HepG2 (cell line): ENCODE results near the gene RPL31. TPM values are rescaled to one million over a fixed set of nuclear protein-coding genes. Genes with fewer than 3 reads are reported as not detected.

Experiments
- CHD2 ChIP-seq: IDR thresholded peaks from 2 replicates; pipeline ENCODE4 v1.6.1; 2011; ENCODE audit warnings: low read depth, low read length, improper control_type of control experiment
- GABPB1 ChIP-seq: IDR thresholded peaks from 2 replicates; pipeline ENCODE4 v1.6.1; 2016; ENCODE audit warnings: mild to moderate bottlenecking, missing genetic modification reagents, moderate library complexity, missing compliant biosample characterization
- KDM1A ChIP-seq: IDR thresholded peaks from 2 replicates; pipeline ENCODE4 v1.6.1; 2016; ENCODE audit warnings: missing compliant biosample characterization
- MATR3 ChIP-seq: sonication (generic); formaldehyde crosslinking; IDR thresholded peaks from 2 replicates; pipeline ENCODE4 v1.4.0; 2020; ENCODE audit warnings: missing genetic modification reagents
- NCOR1 ChIP-seq: fragments of 200-600 bp; sonication (generic); IDR thresholded peaks from 2 replicates; pipeline ENCODE4 v1.7.0; 2017; ENCODE audit warnings: antibody characterized with exemption, low read length, borderline replicate concordance
- NFYC ChIP-seq: IDR thresholded peaks from 2 replicates; pipeline ENCODE4 v1.6.1; 2016; ENCODE audit warnings: missing genetic modification reagents, missing compliant biosample characterization
- PAWR ChIP-seq: sonication (generic); formaldehyde crosslinking; IDR thresholded peaks from 2 replicates; pipeline ENCODE4 v1.4.0; 2020; ENCODE audit warnings: missing genetic modification reagents, mild to moderate bottlenecking, borderline replicate concordance
- RBFOX2 ChIP-seq: fragments of 200-400 bp; formaldehyde crosslinking; IDR thresholded peaks from 2 replicates; pipeline ENCODE4 v1.6.1; 2017; ENCODE audit warnings: low read depth, mild to moderate bottlenecking, low read length
- RBM39 ChIP-seq: fragments of 200-400 bp; formaldehyde crosslinking; IDR thresholded peaks from one replicate; pipeline ENCODE4 v1.6.1; 2018; ENCODE audit warnings: antibody characterized with exemption, mild to moderate bottlenecking, low read depth, low read length; ENCODE audit not compliant: poor library complexity, severe bottlenecking
- RFXAP ChIP-seq: sonication (generic); formaldehyde crosslinking; IDR thresholded peaks from 2 replicates; pipeline ENCODE4 v1.4.0; 2020; ENCODE audit warnings: missing genetic modification reagents, borderline replicate concordance
- SETDB1 ChIP-seq: sonication (generic); formaldehyde crosslinking; IDR thresholded peaks from 2 replicates; pipeline ENCODE4 v1.5.1; 2020; ENCODE audit warnings: missing genetic modification reagents, mild to moderate bottlenecking, borderline replicate concordance
- U2AF2 ChIP-seq: fragments of 200-400 bp; formaldehyde crosslinking; IDR thresholded peaks from 2 replicates; pipeline ENCODE4 v1.6.1; 2017; ENCODE audit warnings: low read depth, mild to moderate bottlenecking, low read length
- ZFP1 ChIP-seq: IDR thresholded peaks from 2 replicates; pipeline ENCODE4 v1.6.1; 2016
- ZNF614 ChIP-seq: IDR thresholded peaks from 2 replicates; pipeline ENCODE4 v1.6.1; 2018; ENCODE audit warnings: missing biosample characterization, missing genetic modification reagents, inconsistent platforms, borderline replicate concordance
- polyA plus RNA-seq, 8 experiments: library from polyadenylated mRNA; depleted of rRNA in 3 of 8; stranded (reverse) in 7 of 8; unstranded in 1 of 8; fragments of >200 nt; fragmentation: Illumina TruSeq in 4 of 8; extraction: Trizol in 4 of 8; gene quantifications; 2 replicates each; pipeline versions ENCODE4 v1.2.1 to v1.2.3, GENCODE V29; 2011 to 2016; ENCODE audit warnings: low read depth in 4 of 8, missing spikeins in 1 of 8, mixed read lengths in 1 of 8; ENCODE audit not compliant: insufficient read depth in 1 of 8
- total RNA-seq, 5 experiments: library from RNA; depleted of rRNA; stranded (reverse); fragments of >200 nt; fragmentation: Illumina TruSeq; extraction: Trizol; gene quantifications; 2 replicates each; pipeline ENCODE4 v1.2.3, GENCODE V29; 2016; ENCODE audit warnings: low read depth in 1 of 5
- TF ChIP-seq, protein P1 (sequence below): sonication (generic); formaldehyde crosslinking; IDR thresholded peaks from 2 replicates; pipeline ENCODE4 v1.4.0; 2020; ENCODE audit warnings: missing genetic modification reagents
- TF ChIP-seq, protein P2 (sequence below): sonication (generic); formaldehyde crosslinking; IDR thresholded peaks from 2 replicates; pipeline ENCODE4 v1.5.1; 2020; ENCODE audit warnings: missing genetic modification reagents, mild to moderate bottlenecking, borderline replicate concordance
- TF ChIP-seq, protein P3 (sequence below): sonication (generic); formaldehyde crosslinking; IDR thresholded peaks from 2 replicates; pipeline ENCODE4 v1.5.0; 2020; ENCODE audit warnings: mild to moderate bottlenecking, missing genetic modification reagents, borderline replicate concordance
- TF ChIP-seq, protein P4 (sequence below): sonication (generic); formaldehyde crosslinking; IDR thresholded peaks from 2 replicates; pipeline ENCODE4 v1.5.0; 2020; ENCODE audit warnings: missing genetic modification reagents
- TF ChIP-seq, protein P5 (sequence below): sonication (generic); formaldehyde crosslinking; IDR thresholded peaks from 2 replicates; pipeline ENCODE4 v1.5.0; 2020; ENCODE audit warnings: missing genetic modification reagents

The RPL31 gene
- total and polyA plus RNA-seq, 2 of the 13 experiments (the other 11 are each of a cell fraction or from before 2014, with no cell fraction given): 3,331 to 3,582 TPM

DNA sequence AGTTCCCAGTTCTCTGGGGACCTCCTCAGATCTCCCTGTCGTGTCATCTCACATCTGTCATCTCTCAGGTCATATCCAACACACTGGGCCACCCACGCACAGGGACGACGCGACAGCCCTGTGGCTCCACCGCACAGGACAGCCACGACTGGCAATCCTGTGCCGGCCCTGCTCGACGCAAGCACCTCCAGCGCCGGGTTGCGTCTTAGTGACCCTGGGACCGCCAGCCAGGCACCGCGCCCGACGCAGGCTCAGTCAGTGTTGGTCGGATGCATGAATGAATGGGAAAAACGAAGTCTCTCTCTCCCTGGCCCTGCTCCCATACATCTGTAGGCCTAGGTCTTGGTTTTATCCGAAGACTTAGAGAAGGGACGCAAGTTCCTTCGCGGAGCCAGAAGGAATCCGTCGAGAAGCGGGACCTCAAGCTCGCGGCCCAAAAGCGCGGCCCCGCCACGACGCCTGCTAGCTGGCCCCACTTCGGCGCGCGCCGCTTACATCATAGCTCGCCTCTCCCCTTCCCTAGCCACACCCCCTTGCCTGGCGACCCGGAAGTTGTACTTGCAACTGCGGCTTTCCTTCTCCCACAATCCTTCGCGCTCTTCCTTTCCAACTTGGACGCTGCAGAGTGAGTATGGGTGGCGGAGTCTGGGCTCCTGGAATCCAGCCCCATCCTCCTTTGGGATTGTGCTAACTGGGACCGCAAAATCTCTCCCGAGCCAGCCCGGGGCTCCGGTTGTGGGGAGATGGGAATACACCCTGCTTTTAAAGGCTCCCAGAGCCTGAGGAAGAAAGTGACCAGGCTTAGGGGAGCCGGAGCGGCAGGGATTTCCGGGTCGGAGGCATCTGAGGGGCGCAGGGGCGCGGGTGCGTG is at the start of gene RPL31 (continued):
- TF ChIP-seq, protein P1, sequence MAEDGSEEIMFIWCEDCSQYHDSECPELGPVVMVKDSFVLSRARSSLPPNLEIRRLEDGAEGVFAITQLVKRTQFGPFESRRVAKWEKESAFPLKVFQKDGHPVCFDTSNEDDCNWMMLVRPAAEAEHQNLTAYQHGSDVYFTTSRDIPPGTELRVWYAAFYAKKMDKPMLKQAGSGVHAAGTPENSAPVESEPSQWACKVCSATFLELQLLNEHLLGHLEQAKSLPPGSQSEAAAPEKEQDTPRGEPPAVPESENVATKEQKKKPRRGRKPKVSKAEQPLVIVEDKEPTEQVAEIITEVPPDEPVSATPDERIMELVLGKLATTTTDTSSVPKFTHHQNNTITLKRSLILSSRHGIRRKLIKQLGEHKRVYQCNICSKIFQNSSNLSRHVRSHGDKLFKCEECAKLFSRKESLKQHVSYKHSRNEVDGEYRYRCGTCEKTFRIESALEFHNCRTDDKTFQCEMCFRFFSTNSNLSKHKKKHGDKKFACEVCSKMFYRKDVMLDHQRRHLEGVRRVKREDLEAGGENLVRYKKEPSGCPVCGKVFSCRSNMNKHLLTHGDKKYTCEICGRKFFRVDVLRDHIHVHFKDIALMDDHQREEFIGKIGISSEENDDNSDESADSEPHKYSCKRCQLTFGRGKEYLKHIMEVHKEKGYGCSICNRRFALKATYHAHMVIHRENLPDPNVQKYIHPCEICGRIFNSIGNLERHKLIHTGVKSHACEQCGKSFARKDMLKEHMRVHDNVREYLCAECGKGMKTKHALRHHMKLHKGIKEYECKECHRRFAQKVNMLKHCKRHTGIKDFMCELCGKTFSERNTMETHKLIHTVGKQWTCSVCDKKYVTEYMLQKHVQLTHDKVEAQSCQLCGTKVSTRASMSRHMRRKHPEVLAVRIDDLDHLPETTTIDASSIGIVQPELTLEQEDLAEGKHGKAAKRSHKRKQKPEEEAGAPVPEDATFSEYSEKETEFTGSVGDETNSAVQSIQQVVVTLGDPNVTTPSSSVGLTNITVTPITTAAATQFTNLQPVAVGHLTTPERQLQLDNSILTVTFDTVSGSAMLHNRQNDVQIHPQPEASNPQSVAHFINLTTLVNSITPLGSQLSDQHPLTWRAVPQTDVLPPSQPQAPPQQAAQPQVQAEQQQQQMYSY: peak; percentile 70; the same call in 1 of the 2 replicates
- TF ChIP-seq NCOR1 (no peak), U2AF2 (0 out of 2 replicates have a peak, but pooled peaks have one; percentile 81), NFYC (peak; percentile 70), RBM39 (peak; percentile 96), SETDB1 (CRISPR knock-in tag) (no peak), MATR3 (no peak; the same call in 1 of the 2 replicates), ZNF614 (CRISPR knock-in tag) (peak; percentile 98), PAWR (peak; percentile 96; the same call in 1 of the 2 replicates), ZFP1 (CRISPR knock-in tag) (peak; percentile 94; the same call in 1 of the 2 replicates), CHD2 (peak; percentile 41; the same call in 1 of the 2 replicates), KDM1A (CRISPR knock-in tag) (no peak), RBFOX2 (peak; percentile 95), GABPB1 (peak; percentile 100), RFXAP (CRISPR knock-in tag) (peak; percentile 93)
- TF ChIP-seq, protein P2, sequence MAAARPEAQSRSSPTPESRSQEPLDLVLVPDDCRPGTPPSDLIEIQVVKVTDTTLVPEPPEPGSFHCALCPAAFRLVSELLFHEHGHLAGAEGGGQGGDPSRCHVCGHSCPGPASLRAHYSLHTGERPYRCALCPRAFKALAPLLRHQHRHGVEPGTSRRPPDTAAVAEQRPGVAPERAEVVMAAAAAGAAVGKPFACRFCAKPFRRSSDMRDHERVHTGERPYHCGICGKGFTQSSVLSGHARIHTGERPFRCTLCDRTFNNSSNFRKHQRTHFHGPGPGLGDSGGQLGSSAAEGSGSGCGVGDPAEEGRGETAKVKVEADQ (CRISPR knock-in tag): peak; percentile 98; the same call in 1 of the 2 replicates
- TF ChIP-seq, protein P3, sequence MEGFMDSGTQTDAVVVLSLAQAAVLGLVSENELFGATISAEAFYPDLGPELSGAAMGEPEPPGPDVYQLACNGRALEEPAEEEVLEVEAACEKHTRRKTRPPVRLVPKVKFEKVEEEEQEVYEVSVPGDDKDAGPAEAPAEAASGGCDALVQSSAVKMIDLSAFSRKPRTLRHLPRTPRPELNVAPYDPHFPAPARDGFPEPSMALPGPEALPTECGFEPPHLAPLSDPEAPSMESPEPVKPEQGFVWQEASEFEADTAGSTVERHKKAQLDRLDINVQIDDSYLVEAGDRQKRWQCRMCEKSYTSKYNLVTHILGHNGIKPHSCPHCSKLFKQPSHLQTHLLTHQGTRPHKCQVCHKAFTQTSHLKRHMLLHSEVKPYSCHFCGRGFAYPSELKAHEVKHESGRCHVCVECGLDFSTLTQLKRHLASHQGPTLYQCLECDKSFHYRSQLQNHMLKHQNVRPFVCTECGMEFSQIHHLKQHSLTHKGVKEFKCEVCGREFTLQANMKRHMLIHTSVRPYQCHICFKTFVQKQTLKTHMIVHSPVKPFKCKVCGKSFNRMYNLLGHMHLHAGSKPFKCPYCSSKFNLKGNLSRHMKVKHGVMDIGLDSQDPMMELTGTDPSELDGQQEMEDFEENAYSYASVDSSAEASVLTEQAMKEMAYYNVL (CRISPR knock-in tag): peak; percentile 92; the same call in 1 of the 2 replicates
- TF ChIP-seq, protein P4, sequence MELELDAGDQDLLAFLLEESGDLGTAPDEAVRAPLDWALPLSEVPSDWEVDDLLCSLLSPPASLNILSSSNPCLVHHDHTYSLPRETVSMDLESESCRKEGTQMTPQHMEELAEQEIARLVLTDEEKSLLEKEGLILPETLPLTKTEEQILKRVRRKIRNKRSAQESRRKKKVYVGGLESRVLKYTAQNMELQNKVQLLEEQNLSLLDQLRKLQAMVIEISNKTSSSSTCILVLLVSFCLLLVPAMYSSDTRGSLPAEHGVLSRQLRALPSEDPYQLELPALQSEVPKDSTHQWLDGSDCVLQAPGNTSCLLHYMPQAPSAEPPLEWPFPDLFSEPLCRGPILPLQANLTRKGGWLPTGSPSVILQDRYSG: peak; percentile 45
- TF ChIP-seq, protein P5, sequence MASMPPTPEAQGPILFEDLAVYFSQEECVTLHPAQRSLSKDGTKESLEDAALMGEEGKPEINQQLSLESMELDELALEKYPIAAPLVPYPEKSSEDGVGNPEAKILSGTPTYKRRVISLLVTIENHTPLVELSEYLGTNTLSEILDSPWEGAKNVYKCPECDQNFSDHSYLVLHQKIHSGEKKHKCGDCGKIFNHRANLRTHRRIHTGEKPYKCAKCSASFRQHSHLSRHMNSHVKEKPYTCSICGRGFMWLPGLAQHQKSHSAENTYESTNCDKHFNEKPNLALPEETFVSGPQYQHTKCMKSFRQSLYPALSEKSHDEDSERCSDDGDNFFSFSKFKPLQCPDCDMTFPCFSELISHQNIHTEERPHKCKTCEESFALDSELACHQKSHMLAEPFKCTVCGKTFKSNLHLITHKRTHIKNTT (CRISPR knock-in tag): no peak
